ENCODE measurements around the gene GRID2. TPM values are rescaled to one million over a fixed set of nuclear protein-coding genes. Genes with fewer than 3 reads are reported as not detected.

GRID2 gene
- total and polyA plus RNA-seq, 2 donors from 2014 or later, result 0.19 TPM; not detected in 1

DNA sequence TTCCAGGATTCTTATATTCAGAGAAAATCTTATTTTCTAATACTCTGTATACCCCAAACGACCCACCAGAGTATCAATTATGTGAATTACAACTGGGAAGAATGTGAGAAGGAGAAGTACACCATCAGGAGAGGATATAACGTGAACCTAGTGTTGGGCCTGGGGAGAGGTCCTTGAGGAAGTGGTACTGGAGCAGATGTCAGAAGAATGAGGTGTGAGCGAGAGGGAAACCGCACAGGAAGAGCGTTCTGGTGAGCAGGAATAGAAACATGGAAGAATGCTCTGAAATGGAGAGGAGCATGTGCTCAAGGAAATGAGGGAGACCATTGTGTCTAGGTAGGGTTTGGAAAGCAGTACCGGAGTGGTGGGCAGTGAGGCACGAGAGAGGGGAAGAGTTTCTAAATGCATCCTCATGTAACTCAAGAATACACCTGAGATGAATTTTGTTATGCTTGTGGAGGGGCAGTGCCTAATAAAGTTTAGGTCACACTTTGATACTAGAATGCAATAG lies 151.6 kb downstream of the GRID2 start:
- H3K27me3 ChIP-seq (ENCODE audit: control insufficient read depth, insufficient read depth, low read length), result no peaks in the 10 kb centered on the region
- TF ChIP-seq, protein P1, sequence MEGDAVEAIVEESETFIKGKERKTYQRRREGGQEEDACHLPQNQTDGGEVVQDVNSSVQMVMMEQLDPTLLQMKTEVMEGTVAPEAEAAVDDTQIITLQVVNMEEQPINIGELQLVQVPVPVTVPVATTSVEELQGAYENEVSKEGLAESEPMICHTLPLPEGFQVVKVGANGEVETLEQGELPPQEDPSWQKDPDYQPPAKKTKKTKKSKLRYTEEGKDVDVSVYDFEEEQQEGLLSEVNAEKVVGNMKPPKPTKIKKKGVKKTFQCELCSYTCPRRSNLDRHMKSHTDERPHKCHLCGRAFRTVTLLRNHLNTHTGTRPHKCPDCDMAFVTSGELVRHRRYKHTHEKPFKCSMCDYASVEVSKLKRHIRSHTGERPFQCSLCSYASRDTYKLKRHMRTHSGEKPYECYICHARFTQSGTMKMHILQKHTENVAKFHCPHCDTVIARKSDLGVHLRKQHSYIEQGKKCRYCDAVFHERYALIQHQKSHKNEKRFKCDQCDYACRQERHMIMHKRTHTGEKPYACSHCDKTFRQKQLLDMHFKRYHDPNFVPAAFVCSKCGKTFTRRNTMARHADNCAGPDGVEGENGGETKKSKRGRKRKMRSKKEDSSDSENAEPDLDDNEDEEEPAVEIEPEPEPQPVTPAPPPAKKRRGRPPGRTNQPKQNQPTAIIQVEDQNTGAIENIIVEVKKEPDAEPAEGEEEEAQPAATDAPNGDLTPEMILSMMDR (IDR thresholded peaks at IDR 0.05; ENCODE audit: borderline replicate concordance, extremely low read depth, insufficient read depth), result no peak
- no peaks in the 10 kb centered on the region for H3K36me3 ChIP-seq (ENCODE audit: control insufficient read depth in 2 of 3, insufficient read depth in 3 of 3, low read length in 3 of 3)
- FAIRE-seq, result no peak
- intact Hi-C loops (cut with DNase I), result no loop called here
- DNase-seq, result no peak
- no peaks in the 10 kb centered on the region for H3K4me1 ChIP-seq (ENCODE audit: control insufficient read depth in 2 of 3, insufficient read depth in 2 of 3, low read depth in 1 of 3, low read length in 3 of 3)
- H3K27ac ChIP-seq (ENCODE audit: low read depth in 2 of 2, low read length in 2 of 2), result no peak overlapping the region
- no peaks in the 10 kb centered on the region for H3K9me3 ChIP-seq (ENCODE audit: control insufficient read depth in 2 of 3, insufficient read depth in 1 of 3, low read length in 3 of 3)
- H3K9ac ChIP-seq (ENCODE audit: low read length in 3 of 3), result no peak overlapping the region
- H3K4me3 ChIP-seq (ENCODE audit: low read length in 3 of 3), result no peak overlapping the region

DNA sequence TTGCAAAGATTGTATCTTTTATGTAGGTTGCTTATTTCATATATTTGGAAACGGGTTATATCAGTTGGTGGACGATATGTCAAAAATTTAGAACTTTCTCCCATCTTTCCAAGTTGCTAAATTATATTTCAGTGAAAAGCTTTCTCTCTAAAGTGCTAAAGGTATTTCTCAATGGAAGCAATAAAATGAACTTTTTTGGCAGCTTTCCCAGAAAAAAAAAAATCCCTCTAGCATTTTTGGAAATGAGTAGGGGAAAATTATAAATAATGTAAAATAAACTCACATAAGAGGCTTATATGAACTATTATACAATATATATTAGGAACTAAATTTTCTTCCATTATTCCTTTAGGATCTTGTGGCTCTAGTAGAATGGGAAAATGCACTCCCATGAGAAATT lies 152.2 kb downstream of the GRID2 start:
- Histone ChIP-seq H3K9me3 (ENCODE audit: control insufficient read depth in 2 of 3, insufficient read depth in 1 of 3, low read length in 3 of 3) (no peaks in the 10 kb centered on the region), H3K27ac (ENCODE audit: low read depth in 2 of 2, low read length in 2 of 2) (no peak overlapping the region), H3K27me3 (ENCODE audit: control insufficient read depth, insufficient read depth, low read length) (no peaks in the 10 kb centered on the region), H3K4me3 (ENCODE audit: low read length in 3 of 3) (no peak overlapping the region), H3K4me1 (ENCODE audit: control insufficient read depth in 2 of 3, insufficient read depth in 2 of 3, low read depth in 1 of 3, low read length in 3 of 3) (no peaks in the 10 kb centered on the region), H3K9ac (ENCODE audit: low read length in 3 of 3) (no peak overlapping the region), H3K36me3 (ENCODE audit: control insufficient read depth in 2 of 3, insufficient read depth in 3 of 3, low read length in 3 of 3) (no peaks in the 10 kb centered on the region)
- DNase-seq (peak in 2 of 5 donors; percentile 23 to 24), FAIRE-seq (no peak)
- intact Hi-C loops (cut with DNase I), result no loop called here
- TF ChIP-seq, protein P1 (IDR thresholded peaks at IDR 0.05; ENCODE audit: borderline replicate concordance, extremely low read depth, insufficient read depth), result no peak

DNA sequence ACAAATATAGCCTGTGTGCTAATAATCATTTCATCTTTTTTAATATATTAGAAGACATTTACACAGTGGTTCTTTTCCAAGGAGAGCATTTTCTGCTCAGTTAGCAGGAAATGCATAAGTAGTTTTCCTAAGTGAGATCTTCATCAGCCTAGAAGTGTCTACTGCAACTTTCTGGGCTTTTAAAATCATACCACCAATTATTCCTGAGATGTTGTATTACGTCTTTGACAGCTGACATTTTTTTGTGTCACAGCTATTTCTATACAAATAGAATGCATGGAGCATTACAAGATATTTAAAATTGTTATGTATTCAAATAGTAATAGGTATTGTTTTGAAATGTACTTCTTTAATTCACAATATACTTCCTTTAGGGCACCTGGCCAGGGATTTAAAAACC lies 158.0 kb downstream of the GRID2 start:
- H3K27me3 ChIP-seq (ENCODE audit: control insufficient read depth, insufficient read depth, low read length), result no peaks in the 10 kb centered on the region
- intact Hi-C loops (cut with DNase I), result no loop called here
- no peak overlapping the region for H3K9ac ChIP-seq (ENCODE audit: low read length in 3 of 3)
- no peak for DNase-seq
- TF ChIP-seq, protein P1 (IDR thresholded peaks at IDR 0.05; ENCODE audit: borderline replicate concordance, extremely low read depth, insufficient read depth), result no peak
- no peak overlapping the region for H3K27ac ChIP-seq (ENCODE audit: low read depth in 2 of 2, low read length in 2 of 2)
- no peak for FAIRE-seq
- H3K4me1 ChIP-seq (ENCODE audit: control insufficient read depth in 2 of 3, insufficient read depth in 2 of 3, low read depth in 1 of 3, low read length in 3 of 3), result no peaks in the 10 kb centered on the region
- no peaks in the 10 kb centered on the region for H3K36me3 ChIP-seq (ENCODE audit: control insufficient read depth in 2 of 3, insufficient read depth in 3 of 3, low read length in 3 of 3)
- no peak overlapping the region for H3K4me3 ChIP-seq (ENCODE audit: low read length in 3 of 3)
- no peaks in the 10 kb centered on the region for H3K9me3 ChIP-seq (ENCODE audit: control insufficient read depth in 2 of 3, insufficient read depth in 1 of 3, low read length in 3 of 3)

DNA sequence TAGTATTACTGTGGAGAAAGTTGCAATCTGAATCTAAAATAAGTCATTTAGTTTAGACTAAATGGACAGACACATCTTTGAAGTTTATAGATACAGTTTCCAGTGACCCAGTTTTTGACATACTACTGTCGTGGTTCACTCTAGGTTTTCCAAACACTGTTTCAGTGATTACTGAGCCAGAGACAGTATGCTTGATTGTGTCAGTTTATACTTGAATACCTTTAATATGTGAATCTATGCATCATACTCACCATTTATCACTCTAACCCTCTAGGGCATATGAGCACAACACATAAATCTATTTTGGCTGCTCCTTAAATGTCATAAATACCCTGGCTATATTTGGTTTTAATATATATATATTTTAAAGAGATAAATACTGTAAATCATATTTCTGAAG lies 173.5 kb downstream of the GRID2 start:
- no peak for DNase-seq
- no peaks in the 10 kb centered on the region for H3K36me3 ChIP-seq (ENCODE audit: control insufficient read depth in 2 of 3, insufficient read depth in 3 of 3, low read length in 3 of 3)
- TF ChIP-seq, protein P1 (IDR thresholded peaks at IDR 0.05; ENCODE audit: borderline replicate concordance, extremely low read depth, insufficient read depth), result no peak
- H3K9me3 ChIP-seq (ENCODE audit: control insufficient read depth in 2 of 3, insufficient read depth in 1 of 3, low read length in 3 of 3), result no peaks in the 10 kb centered on the region
- intact Hi-C loops (cut with DNase I), result no loop called here
- H3K27ac ChIP-seq (ENCODE audit: low read depth in 2 of 2, low read length in 2 of 2), result no peak overlapping the region
- no peak for FAIRE-seq
- H3K27me3 ChIP-seq (ENCODE audit: control insufficient read depth, insufficient read depth, low read length), result no peaks in the 10 kb centered on the region
- H3K9ac ChIP-seq (ENCODE audit: low read length in 3 of 3), result no peak overlapping the region
- H3K4me3 ChIP-seq (ENCODE audit: low read length in 3 of 3), result no peak overlapping the region
- H3K4me1 ChIP-seq (ENCODE audit: control insufficient read depth in 2 of 3, insufficient read depth in 2 of 3, low read depth in 1 of 3, low read length in 3 of 3), result no peaks in the 10 kb centered on the region

Measured in kidney (tissue), 14 donors.